ENCODE measurements around the gene OR2T27.

DNA sequence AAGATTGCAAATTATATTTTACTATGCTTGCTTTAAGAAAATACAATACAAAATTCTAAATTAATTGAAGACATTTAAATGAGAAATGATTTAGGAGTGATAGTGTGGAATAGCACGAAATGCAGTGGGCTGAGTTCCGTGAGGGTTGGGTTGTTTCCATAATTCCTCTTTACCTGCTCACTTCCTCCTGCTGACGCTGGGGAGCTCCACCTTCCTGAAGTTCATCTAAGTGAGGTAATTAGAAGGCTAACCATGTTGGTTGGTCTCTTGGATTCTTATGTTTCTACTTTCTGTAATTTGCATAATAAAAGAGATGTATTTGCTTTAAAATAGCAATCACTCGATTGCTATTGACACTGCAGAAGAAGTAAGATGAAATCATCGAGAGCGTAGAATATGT, 42.6 kb upstream of the OR2T27 start:
- no peak for TF ChIP-seq CTCF (IDR thresholded peaks at IDR 0.05; ENCODE audit: borderline replicate concordance, extremely low read depth, low read length, poor library complexity, severe bottlenecking)
- no peak for TF ChIP-seq EZH2 (IDR thresholded peaks at IDR 0.05; ENCODE audit: borderline replicate concordance, low read depth, low read length, severe bottlenecking)

Measured in DND-41 (cell line).